Measurements from ENCODE around the gene ZSWIM1.
"Not testable (repeated sequence)": the region's sequence is repeated elsewhere in the genome, so short reads cannot be mapped to it uniquely, and the experiment has no call there.

ZSWIM1 gene

GRCh38 chr20:45919542-45920399, 38.7 kb downstream of the ZSWIM1 start:
- no peak overlapping the region for H3K4me3 ChIP-seq (ENCODE audit: low read length)
- no peak for DNase-seq (ENCODE audit: low read depth, low spot score)

- H3K4me3 ChIP-seq (ENCODE audit: low read length) = no peak overlapping the region
- no peak for DNase-seq (ENCODE audit: low read depth, low spot score)
These were observed 39.7 kb downstream of the ZSWIM1 start for GRCh38 chr20:45920462-45921336.

GRCh38 chr20:45921337-45922189, 40.5 kb downstream of the ZSWIM1 start:
- DNase-seq (ENCODE audit: low read depth, low spot score) = no peak
- H3K4me3 ChIP-seq (ENCODE audit: low read length) = no peak overlapping the region

- DNase-seq (ENCODE audit: low read depth, low spot score) = no peak
- no peak overlapping the region for H3K4me3 ChIP-seq (ENCODE audit: low read length)
These were observed 43.6 kb downstream of the ZSWIM1 start for GRCh38 chr20:45924391-45925261.

- no peak for DNase-seq (ENCODE audit: low read depth, low spot score)
- H3K4me3 ChIP-seq (ENCODE audit: low read length) = no peak overlapping the region
These were observed 44.9 kb downstream of the ZSWIM1 start for GRCh38 chr20:45925821-45926506.

GRCh38 chr20:45926731-45927070, 45.7 kb downstream of the ZSWIM1 start:
- DNase-seq (ENCODE audit: low read depth, low spot score) = no peak
- H3K4me3 ChIP-seq (ENCODE audit: low read length) = no peak overlapping the region

GRCh38 chr20:45927071-45927878, 46.2 kb downstream of the ZSWIM1 start:
- DNase-seq (ENCODE audit: low read depth, low spot score) = no peak
- H3K4me3 ChIP-seq (ENCODE audit: low read length) = no peak overlapping the region

GRCh38 chr20:45931680-45932079, 50.7 kb downstream of the ZSWIM1 start:
- not testable (repeated sequence) for H3K4me3 ChIP-seq (ENCODE audit: low read length); DNase-seq (ENCODE audit: low read depth, low spot score)

- H3K4me3 ChIP-seq (ENCODE audit: low read length) = peak overlapping the region; percentile 90
- DNase-seq (ENCODE audit: low read depth, low spot score) = peak; percentile 71
These were observed 52.4 kb downstream of the ZSWIM1 start for GRCh38 chr20:45933266-45934045.

GRCh38 chr20:45934046-45934585, 53.1 kb downstream of the ZSWIM1 start:
- peak; percentile 68 for DNase-seq (ENCODE audit: low read depth, low spot score)
- peak overlapping the region; percentile 90 for H3K4me3 ChIP-seq (ENCODE audit: low read length)
